HL-60 (cell line): Measurements from ENCODE around the gene CREB5.

ENCODE experiments used
- GABPA ChIP-seq: IDR thresholded peaks from 2 replicates; pipeline ENCODE4 v1.6.1; 2012; ENCODE audit warnings: low read depth
- POLR2AphosphoS5 ChIP-seq: IDR thresholded peaks from 2 replicates; pipeline ENCODE4 v1.6.1; 2012; ENCODE audit warnings: low read depth
- SPI1 ChIP-seq: IDR thresholded peaks from 2 replicates; pipeline ENCODE4 v1.6.1; 2012; ENCODE audit warnings: low read depth, mild to moderate bottlenecking, borderline replicate concordance
- TF ChIP-seq, protein P1 (sequence below): IDR thresholded peaks from one replicate; pipeline ENCODE4 v1.5.1; 2011; ENCODE audit warnings: low read length, control low read depth, inconsistent platforms; ENCODE audit not compliant: insufficient read depth
- TF ChIP-seq, protein P2 (sequence below): IDR thresholded peaks from 2 replicates; pipeline ENCODE4 v1.6.1; 2012; ENCODE audit warnings: low read depth; ENCODE audit not compliant: insufficient replicate concordance

DNA sequence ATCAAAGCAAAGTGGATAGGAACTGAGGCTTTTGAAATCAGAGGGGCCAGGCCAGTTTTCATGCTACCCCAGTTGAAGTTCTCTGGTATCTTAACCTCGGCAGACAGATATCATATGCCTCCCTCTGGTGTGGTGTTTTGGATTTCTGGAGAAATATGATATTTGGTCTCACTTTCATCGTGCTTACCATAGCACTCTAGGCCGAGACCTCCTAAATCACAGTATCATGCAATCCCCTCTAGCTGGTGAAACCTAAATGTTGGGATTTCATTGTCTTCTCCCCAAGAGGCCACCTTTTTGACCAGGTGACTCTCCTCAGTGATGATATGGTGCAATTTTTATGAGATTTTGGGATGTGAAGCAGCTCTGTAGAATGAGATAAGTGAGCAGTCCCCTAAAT lies 183.5 kb downstream of the CREB5 start:
- TF ChIP-seq, protein P1, sequence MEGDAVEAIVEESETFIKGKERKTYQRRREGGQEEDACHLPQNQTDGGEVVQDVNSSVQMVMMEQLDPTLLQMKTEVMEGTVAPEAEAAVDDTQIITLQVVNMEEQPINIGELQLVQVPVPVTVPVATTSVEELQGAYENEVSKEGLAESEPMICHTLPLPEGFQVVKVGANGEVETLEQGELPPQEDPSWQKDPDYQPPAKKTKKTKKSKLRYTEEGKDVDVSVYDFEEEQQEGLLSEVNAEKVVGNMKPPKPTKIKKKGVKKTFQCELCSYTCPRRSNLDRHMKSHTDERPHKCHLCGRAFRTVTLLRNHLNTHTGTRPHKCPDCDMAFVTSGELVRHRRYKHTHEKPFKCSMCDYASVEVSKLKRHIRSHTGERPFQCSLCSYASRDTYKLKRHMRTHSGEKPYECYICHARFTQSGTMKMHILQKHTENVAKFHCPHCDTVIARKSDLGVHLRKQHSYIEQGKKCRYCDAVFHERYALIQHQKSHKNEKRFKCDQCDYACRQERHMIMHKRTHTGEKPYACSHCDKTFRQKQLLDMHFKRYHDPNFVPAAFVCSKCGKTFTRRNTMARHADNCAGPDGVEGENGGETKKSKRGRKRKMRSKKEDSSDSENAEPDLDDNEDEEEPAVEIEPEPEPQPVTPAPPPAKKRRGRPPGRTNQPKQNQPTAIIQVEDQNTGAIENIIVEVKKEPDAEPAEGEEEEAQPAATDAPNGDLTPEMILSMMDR = no peak
- TF ChIP-seq POLR2AphosphoS5 = no peak
- TF ChIP-seq, protein P2, sequence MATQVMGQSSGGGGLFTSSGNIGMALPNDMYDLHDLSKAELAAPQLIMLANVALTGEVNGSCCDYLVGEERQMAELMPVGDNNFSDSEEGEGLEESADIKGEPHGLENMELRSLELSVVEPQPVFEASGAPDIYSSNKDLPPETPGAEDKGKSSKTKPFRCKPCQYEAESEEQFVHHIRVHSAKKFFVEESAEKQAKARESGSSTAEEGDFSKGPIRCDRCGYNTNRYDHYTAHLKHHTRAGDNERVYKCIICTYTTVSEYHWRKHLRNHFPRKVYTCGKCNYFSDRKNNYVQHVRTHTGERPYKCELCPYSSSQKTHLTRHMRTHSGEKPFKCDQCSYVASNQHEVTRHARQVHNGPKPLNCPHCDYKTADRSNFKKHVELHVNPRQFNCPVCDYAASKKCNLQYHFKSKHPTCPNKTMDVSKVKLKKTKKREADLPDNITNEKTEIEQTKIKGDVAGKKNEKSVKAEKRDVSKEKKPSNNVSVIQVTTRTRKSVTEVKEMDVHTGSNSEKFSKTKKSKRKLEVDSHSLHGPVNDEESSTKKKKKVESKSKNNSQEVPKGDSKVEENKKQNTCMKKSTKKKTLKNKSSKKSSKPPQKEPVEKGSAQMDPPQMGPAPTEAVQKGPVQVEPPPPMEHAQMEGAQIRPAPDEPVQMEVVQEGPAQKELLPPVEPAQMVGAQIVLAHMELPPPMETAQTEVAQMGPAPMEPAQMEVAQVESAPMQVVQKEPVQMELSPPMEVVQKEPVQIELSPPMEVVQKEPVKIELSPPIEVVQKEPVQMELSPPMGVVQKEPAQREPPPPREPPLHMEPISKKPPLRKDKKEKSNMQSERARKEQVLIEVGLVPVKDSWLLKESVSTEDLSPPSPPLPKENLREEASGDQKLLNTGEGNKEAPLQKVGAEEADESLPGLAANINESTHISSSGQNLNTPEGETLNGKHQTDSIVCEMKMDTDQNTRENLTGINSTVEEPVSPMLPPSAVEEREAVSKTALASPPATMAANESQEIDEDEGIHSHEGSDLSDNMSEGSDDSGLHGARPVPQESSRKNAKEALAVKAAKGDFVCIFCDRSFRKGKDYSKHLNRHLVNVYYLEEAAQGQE = no peak
- TF ChIP-seq SPI1 = no peak
- TF ChIP-seq GABPA = no peak
